ENCODE results near the gene KRT3. TPM values are rescaled to one million over a fixed set of nuclear protein-coding genes. Genes with fewer than 3 reads are reported as not detected.

Gene KRT3
- total and polyA plus RNA-seq, 4 donors, result not detected

- Histone ChIP-seq H3K27ac (ENCODE audit: low read depth in 1 of 2, low read length in 2 of 2) (no peak overlapping the region), H3K36me3 (ENCODE audit: control insufficient read depth in 4 of 4, insufficient read depth in 3 of 4, low read depth in 1 of 4, low read length in 3 of 4) (no peaks in the 10 kb centered on the region), H3K27me3 (ENCODE audit: control insufficient read depth in 4 of 4, insufficient read depth in 4 of 4, low read length in 3 of 4) (peaks cover 0 to 3% (median 0%) of the 10 kb centered on the region in 4 donors), H3K9me3 (ENCODE audit: control insufficient read depth in 4 of 4, low read length in 3 of 4) (no peaks in the 10 kb centered on the region), H3K4me3 (ENCODE audit: low read depth in 1 of 3, low read length in 3 of 3) (no peak overlapping the region), H3K9ac (ENCODE audit: low read depth in 1 of 2, low read length in 2 of 2) (no peak overlapping the region), H3K4me1 (ENCODE audit: control insufficient read depth in 4 of 4, insufficient read depth in 4 of 4, low read length in 3 of 4) (no peaks in the 10 kb centered on the region)
- no peak for DNase-seq (ENCODE audit: low spot score)
- TF ChIP-seq JUND (IDR thresholded peaks at IDR 0.05), result no peak
- 66% methylated on average over 4 of the region's 4 CpGs for WGBS
Measured at GRCh38 chr12:52834727-52835001, 38.7 kb upstream of the KRT3 start.

- peaks cover 0 to 3% (median 0%) of the 10 kb centered on the region in 4 donors for H3K27me3 ChIP-seq (ENCODE audit: control insufficient read depth in 4 of 4, insufficient read depth in 4 of 4, low read length in 3 of 4)
- no peaks in the 10 kb centered on the region for H3K4me1 ChIP-seq (ENCODE audit: control insufficient read depth in 4 of 4, insufficient read depth in 4 of 4, low read length in 3 of 4)
- no peaks in the 10 kb centered on the region for H3K36me3 ChIP-seq (ENCODE audit: control insufficient read depth in 4 of 4, insufficient read depth in 3 of 4, low read depth in 1 of 4, low read length in 3 of 4)
- no peak within 1 kb of the TSS for H3K4me3 ChIP-seq (ENCODE audit: low read depth in 1 of 3, low read length in 3 of 3)
- H3K27ac ChIP-seq (ENCODE audit: low read depth in 1 of 2, low read length in 2 of 2), result no peak within 1 kb of the TSS
- no peak within 1 kb of the TSS for H3K9ac ChIP-seq (ENCODE audit: low read depth in 1 of 2, low read length in 2 of 2)
- no peak for DNase-seq (ENCODE audit: low spot score)
- no peaks in the 10 kb centered on the region for H3K9me3 ChIP-seq (ENCODE audit: control insufficient read depth in 4 of 4, low read length in 3 of 4)
- TF ChIP-seq GABPA (IDR thresholded peaks at IDR 0.05 in 1 of 2, conservative IDR thresholded peaks at IDR 0.05 in 1 of 2) (no peak), HNF4G (IDR thresholded peaks at IDR 0.05) (no peak), ATF3 (IDR thresholded peaks at IDR 0.05) (no peak), SP1 (IDR thresholded peaks at IDR 0.05) (no peak), RAD21 (IDR thresholded peaks at IDR 0.05) (no peak), JUND (IDR thresholded peaks at IDR 0.05) (no peak), REST (IDR thresholded peaks at IDR 0.05) (no peak), EGR1 (IDR thresholded peaks at IDR 0.05; ENCODE audit: low read depth in 2 of 2) (no peak), TAF1 (conservative IDR thresholded peaks at IDR 0.05) (no peak), NR2F2 (IDR thresholded peaks at IDR 0.05) (no peak), HNF4A (conservative IDR thresholded peaks at IDR 0.05) (no peak), ZBTB33 (IDR thresholded peaks at IDR 0.05) (no peak), RXRA (IDR thresholded peaks at IDR 0.05) (no peak)
- 90% methylated on average over 22 of the region's 22 CpGs for WGBS
Measured at GRCh38 chr12:52833922-52834726, 38.2 kb upstream of the KRT3 start, which contains the start of gene KRT79. Gene KRT79 (minus strand): TSS chr12:52834311. CDS start chr12:52834260, 51 bp downstream.

Measured in liver (tissue), 9 donors.